LNCAP (cell line): Measurements from ENCODE around the gene SLIT3.

Experiments
- CTCF ChIP-seq: fragments of 450-650 bp; IDR thresholded peaks from 2 replicates; pipeline ENCODE4 v1.5.1; 2017; ENCODE audit warnings: mild to moderate bottlenecking

Gene SLIT3

DNA sequence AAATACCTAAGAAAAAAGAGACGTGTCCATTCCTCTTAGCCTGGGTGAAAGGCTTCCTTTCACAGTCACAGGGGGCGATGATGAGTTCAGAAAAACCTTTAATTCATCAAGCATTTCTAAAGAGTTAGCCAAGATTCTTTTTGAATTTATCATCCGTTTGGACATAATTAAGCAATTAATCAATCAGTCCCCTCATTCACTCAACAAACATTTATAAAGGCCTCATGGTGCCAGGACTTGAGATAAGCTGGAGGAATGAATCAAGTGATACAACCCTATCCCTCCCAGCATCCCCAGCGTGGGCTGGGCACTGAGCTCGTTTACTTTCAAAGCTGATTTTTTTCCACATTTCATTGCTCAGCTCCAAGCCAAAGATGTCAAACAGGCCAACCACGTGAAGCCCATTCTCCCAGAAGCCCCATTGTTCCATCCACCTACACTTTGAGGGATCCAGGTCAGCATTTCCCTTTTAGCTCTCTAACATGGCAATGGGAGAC lies 140.5 kb downstream of the SLIT3 start:
- TF ChIP-seq CTCF, result no peak

GRCh38 chr5:169158764-169159163 lies 142.2 kb downstream of the SLIT3 start:
- TF ChIP-seq CTCF, result no peak

GRCh38 chr5:169157064-169157463 lies 143.9 kb downstream of the SLIT3 start:
- TF ChIP-seq CTCF, result no peak

DNA sequence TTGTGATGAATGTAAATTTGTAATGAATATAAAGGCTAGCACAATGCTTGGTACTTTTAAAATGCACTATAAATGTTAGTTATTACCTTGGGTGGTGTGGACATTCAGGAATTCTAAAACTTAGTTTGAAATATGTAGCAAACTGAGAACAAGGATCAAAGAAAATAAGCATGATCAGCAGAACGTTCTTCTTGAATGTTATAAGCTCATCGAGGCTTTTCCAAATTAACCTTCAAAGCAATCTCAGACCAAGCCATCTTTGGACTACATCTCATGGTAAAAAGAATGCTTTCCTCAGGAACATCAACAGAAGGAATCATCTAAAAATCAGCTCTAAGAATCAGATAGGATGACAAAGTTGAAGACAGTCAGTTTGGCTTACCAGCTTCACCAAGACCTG lies 146.3 kb downstream of the SLIT3 start:
- TF ChIP-seq CTCF, result no peak

GRCh38 chr5:169153405-169153804 lies 147.5 kb downstream of the SLIT3 start:
- no peak for TF ChIP-seq CTCF

GRCh38 chr5:169152946-169153345 lies 148.0 kb downstream of the SLIT3 start:
- TF ChIP-seq CTCF, result no peak

DNA sequence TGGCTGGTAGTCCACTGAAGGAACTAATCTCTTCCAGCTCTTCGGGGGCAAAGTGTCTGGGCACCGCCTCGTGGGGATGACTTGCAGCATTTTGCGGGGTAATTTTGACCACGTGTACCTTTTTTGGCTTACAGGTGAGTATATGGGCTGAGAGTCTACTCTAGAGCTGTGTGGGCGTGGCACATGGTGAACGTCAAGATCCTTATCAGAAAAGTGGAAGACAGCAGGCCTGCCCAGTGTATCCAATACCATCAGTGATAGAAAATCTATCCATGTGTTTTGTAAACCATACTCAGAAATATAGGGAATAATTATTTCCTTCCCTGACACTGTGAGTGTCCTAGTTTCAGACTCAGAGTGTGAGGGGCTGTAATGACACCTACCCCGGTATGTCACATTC lies 148.5 kb downstream of the SLIT3 start:
- no peak for TF ChIP-seq CTCF

DNA sequence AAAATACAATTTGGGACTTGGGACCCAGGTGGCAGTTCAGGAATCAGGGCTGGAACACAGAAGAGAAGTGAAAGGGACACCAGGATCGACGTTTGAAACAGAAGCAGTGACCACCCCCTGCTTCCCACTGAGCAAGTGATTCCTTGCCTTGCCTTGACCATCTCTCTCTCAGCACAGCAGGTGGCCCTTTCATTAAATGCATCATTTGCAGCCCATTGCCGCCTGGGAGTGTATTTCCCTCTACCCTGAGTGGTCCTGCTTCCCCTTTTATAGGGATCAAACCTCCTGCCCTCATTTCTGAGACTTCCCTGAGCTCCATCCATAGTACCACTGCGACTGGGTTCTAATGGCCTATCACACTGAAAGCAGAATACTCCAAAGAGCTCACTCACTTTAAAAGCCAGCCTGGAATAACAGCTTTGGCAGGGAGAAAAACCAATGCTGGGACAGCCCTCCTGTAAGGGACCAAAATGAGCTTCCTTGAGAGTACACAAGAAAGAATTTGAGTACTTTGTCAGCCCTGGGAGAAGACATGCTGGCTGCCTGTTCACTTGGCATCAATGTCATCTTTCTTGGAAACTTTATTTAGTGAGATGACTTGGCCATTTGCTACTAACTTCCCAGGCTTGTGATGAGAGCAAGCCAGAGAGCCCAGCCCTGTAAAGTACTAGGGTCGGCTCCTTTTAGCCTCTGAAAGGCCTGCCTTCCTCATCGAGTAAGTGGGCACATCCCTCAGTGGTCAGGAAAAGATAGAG lies 149.7 kb downstream of the SLIT3 start:
- no peak for TF ChIP-seq CTCF
